SK-N-MC (cell line): Measurements from ENCODE around the gene SBNO2.

Source experiments
- EZH2 ChIP-seq: fragments of 200-600 bp; sonication (generic); IDR thresholded peaks from one replicate; pipeline ENCODE4 v1.6.1; 2017; ENCODE audit warnings: antibody characterized with exemption
- FOXP2 ChIP-seq: optimal IDR thresholded peaks from 2 replicates; pipeline ENCODE3; 2011; ENCODE audit warnings: mild to moderate bottlenecking, moderate library complexity; ENCODE audit not compliant: insufficient read depth; ENCODE audit errors: extremely low read length, control extremely low read depth
- POLR2AphosphoS5 ChIP-seq: IDR thresholded peaks from 2 replicates; pipeline ENCODE4 v1.6.1; 2012; ENCODE audit warnings: mild to moderate bottlenecking, low read depth, low read length, borderline replicate concordance

GRCh38 chr19:1164684-1165531 lies 9.2 kb downstream of the SBNO2 start:
- TF ChIP-seq EZH2, result no peak
- TF ChIP-seq POLR2AphosphoS5, result no peak
- TF ChIP-seq FOXP2, result no peak
